GM12865 (cell line): ENCODE results near the gene SPAM1.

Experiments used
- DNase-seq: peaks from one replicate; pipeline ENCODE4 v3.0.0; 2010; ENCODE audit warnings: low read depth
- H3K4me3 ChIP-seq: 2 replicates; pipeline ENCODE4 v1.5.1; 2011; ENCODE audit warnings: mild to moderate bottlenecking, low read depth, low read length, control low read depth
- CTCF ChIP-seq: IDR thresholded peaks from 2 replicates; pipeline ENCODE4 v1.5.1; 2011; ENCODE audit warnings: low read length, control low read depth, low read depth, inconsistent platforms; ENCODE audit not compliant: insufficient read depth; ENCODE audit errors: missing control alignments

The SPAM1 gene

DNA sequence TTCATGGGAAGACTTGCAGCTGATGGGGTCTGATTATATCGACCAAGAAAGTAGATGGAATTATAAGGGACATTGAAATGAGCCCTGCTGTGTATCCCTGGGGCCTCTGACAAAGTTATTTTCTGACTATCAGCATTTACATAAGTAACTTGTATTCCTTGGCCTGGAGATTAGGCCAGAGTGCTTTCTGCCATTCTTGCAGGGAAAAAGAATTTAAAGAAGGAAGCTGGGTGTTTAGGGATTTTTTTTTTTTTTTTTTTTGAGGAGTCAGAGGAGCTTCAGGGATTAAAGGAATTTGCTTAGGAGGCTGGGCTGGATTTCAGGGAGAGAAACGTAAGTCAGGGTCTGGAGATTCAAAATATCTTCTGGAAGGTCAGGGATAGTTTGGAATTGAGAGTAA, 4.6 kb downstream of the SPAM1 start:
- DNase-seq, result no peak
- TF ChIP-seq CTCF, result no peak
- H3K4me3 ChIP-seq, result no peak overlapping the region

GRCh38 chr7:123935436-123936381, 10.7 kb downstream of the SPAM1 start:
- no peak for DNase-seq
- no peak overlapping the region for H3K4me3 ChIP-seq
- no peak for TF ChIP-seq CTCF

DNA sequence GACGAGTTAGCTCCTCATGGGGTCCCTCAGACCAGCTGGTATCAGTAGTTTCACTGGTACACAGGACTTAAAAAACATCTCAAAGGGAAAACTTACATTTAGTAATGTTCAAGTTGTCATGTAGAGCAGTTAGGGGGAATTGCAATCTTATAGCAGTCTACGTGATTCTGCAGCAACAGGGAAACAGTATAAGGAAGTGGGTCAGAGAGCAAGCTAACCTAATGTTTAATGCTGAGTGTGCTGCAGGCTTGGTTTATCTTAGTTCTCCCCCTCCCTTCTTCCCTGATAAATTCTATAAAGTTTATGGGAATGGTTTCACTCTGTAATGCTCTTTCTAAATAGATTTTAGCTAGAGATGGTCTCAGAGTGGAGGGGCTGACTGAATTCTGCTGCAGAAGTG, 11.3 kb downstream of the SPAM1 start:
- no peak for DNase-seq
- H3K4me3 ChIP-seq, result no peak overlapping the region
- TF ChIP-seq CTCF, result no peak

GRCh38 chr7:123939784-123940183, 14.7 kb downstream of the SPAM1 start:
- TF ChIP-seq CTCF, result no peak
- no peak overlapping the region for H3K4me3 ChIP-seq
- no peak for DNase-seq

DNA sequence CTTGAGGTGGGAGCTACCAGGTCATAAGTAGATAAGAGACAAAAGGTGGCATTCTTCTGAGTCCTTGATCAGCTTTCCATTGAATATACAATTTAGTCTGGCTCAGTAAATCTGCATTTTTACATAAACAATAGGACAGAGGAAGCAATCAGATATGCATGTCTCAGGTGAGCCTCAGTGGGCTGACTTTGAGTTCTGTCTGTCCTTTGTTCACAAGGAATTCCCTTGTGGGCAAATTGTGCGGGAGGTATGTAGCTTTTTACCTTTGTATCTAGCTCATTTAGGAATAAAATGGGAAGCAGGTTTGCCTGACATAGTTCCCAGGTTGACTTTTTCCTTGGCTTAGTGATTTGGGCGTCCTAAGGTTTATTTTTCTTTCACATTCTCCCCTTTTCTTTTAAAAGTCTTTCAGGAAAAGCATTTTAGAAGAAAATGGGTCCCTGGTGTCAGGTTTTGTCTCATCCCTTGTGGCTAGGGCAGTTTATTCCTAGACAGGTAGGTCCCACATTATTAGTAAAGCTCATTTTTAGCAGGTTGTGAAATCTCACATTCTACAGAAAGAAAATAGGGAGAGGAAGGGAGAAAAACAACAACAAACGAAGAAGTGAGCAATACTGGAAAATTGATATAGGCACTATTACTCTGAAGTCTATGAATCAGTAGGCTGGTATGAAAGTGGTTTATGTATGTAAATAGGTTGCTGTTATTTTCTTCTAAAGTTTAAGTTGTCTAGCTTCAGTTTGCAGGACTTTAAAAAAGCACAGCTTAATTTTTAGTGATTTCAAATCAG, 16.5 kb downstream of the SPAM1 start:
- DNase-seq, result no peak
- no peak for TF ChIP-seq CTCF
- H3K4me3 ChIP-seq, result no peak overlapping the region

DNA sequence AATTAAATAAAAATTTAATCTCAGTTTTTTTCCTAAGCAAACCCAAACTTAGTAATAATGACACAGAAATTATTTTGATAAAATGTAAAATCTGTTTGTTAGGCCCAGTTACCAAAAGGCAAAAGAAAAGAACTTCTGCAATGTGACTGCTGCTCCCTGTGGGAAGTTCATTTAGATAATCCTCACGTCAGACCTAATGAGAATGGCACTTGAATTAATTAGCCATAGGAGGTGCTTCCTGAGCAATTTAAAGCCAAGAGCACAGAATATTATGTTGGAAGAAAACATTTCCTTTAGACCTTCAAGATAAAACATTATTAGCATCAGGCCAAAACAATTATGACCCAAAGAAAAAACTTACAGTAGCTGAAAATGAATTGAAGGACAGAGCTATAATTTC, 19.4 kb downstream of the SPAM1 start:
- no peak for TF ChIP-seq CTCF
- no peak for DNase-seq
- no peak overlapping the region for H3K4me3 ChIP-seq
